Heart left ventricle (tissue), 13 donors: Measurements from ENCODE around the gene MRC1.

Experiments used
- POLR2A ChIP-seq, 2 donors: fragments of 450-650 bp; IDR thresholded peaks; one replicate each; pipeline ENCODE4 v1.6.1; 2017; ENCODE audit warnings: antibody characterized with exemption in 2 of 2, mild to moderate bottlenecking in 2 of 2, moderate library complexity in 2 of 2
- TF ChIP-seq, protein P1 (sequence below), 12 donors: fragments of 200-600 bp; sonication (generic) in 4 of 12; IDR thresholded peaks; one replicate each; pipeline versions ENCODE4 v1.5.0 to v1.8.0; 2018 to 2022; ENCODE audit warnings: antibody characterized with exemption in 12 of 12, mild to moderate bottlenecking in 5 of 12
- donor health status: ischemic (EF 13 %, LVEDD 7.1; RV severe dilation, severe dysfunction).
- donor health status: DM: no; HTN: yes; CAD: no.
- donor health status: DM: no; HTN: no; CAD: no.
- donor health status: ischemic (EF 25% LVEDD 6.9; RV normal size, moderate dysfunction).
- donor health status: ischemic (EF 25% LVEDD 5.7; RV mildly dilated, moderate dysfunction).
- donor health status: ischemic (EF 35%, LVEDD 5.7; RV mildly dilated, moderate dysfunction).
- donor health status: nonischemic (EF 11% LVEDD 7.7; RV severe dilation, severe dysfunction).
- donor health status: DM: yes; HTN: yes; CAD: no.
- donor health status: PGD.
- donor health status: ischemic (EF 29% LVEDD 5.4; RV normal size, mild dysfunction).
- donor health status: nonischemic (EF 23%, LVEDD 6.1; RV moderate dilation, normal function).

DNA sequence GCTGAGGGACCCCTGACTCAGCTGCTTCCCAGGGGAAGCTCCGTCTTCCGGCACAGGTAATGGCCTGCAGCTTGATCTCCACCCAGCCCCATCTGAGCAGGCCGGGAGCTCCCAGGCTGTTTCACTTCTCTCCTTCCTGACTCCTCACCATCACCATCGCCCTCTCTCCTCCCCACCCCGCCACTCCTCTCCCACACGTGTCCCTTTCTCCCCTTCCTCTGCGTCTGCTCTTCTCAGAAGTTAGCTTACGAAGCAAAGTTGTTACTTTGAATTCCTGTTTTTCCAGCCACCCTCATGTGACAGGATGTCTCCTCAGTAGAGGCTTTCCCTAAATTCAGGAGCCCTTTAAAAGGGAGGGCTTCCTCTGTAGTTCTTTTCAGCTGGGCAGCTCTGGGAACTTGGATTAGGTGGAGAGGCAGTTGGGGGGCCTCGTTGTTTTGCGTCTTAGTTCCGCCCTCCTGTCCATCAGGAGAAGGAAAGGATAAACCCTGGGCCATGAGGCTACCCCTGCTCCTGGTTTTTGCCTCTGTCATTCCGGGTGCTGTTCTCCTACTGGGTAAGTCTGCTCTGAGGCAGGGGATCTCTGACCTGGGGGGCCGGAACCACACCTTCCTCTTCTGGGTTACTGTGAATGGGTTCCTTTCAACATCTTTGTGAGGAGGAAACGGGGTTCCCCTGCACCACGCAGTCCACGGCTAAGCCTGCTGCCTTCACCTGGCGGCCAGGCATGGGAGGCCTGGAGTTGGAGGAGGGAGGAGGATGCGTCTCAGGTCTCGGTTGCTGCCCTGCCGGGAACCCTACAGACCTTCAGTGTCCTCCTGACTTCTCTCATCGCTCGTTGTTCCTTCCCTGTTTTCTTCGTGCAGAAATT, at the start of gene MRC1:
- no peak for TF ChIP-seq POLR2A (IDR thresholded peaks at IDR 0.05)
- TF ChIP-seq, protein P1, sequence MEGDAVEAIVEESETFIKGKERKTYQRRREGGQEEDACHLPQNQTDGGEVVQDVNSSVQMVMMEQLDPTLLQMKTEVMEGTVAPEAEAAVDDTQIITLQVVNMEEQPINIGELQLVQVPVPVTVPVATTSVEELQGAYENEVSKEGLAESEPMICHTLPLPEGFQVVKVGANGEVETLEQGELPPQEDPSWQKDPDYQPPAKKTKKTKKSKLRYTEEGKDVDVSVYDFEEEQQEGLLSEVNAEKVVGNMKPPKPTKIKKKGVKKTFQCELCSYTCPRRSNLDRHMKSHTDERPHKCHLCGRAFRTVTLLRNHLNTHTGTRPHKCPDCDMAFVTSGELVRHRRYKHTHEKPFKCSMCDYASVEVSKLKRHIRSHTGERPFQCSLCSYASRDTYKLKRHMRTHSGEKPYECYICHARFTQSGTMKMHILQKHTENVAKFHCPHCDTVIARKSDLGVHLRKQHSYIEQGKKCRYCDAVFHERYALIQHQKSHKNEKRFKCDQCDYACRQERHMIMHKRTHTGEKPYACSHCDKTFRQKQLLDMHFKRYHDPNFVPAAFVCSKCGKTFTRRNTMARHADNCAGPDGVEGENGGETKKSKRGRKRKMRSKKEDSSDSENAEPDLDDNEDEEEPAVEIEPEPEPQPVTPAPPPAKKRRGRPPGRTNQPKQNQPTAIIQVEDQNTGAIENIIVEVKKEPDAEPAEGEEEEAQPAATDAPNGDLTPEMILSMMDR (IDR thresholded peaks at IDR 0.05): no peak
